KMS-11 (cell line): ENCODE data around the gene ITGA4.

Experiments used
- H2AFZ ChIP-seq: fragments of 200-600 bp; sonication (generic); 2 replicates; pipeline ENCODE4 v1.6.1; 2016; ENCODE audit warnings: antibody characterized with exemption, mixed run types, low read depth
- H3K27ac ChIP-seq: fragments of 200-600 bp; sonication (generic); 2 replicates; pipeline ENCODE4 v1.6.1; 2016; ENCODE audit warnings: mild to moderate bottlenecking, mixed run types
- H3K27me3 ChIP-seq: fragments of 200-600 bp; sonication (generic); 2 replicates; pipeline ENCODE4 v1.6.1; 2017; ENCODE audit warnings: mild to moderate bottlenecking, low read depth, mixed run types, moderate library complexity; ENCODE audit not compliant: insufficient read depth
- H3K36me3 ChIP-seq: fragments of 200-600 bp; sonication (generic); 2 replicates; pipeline ENCODE4 v1.6.1; 2017; ENCODE audit warnings: mild to moderate bottlenecking, mixed run types; ENCODE audit not compliant: insufficient read depth
- H3K4me1 ChIP-seq: fragments of 200-600 bp; sonication (generic); 2 replicates; pipeline ENCODE4 v1.6.1; 2016; ENCODE audit warnings: mild to moderate bottlenecking, low read depth, mixed run types; ENCODE audit not compliant: poor library complexity, severe bottlenecking
- H3K4me2 ChIP-seq: fragments of 200-600 bp; sonication (generic); 2 replicates; pipeline ENCODE4 v1.7.0; 2016; ENCODE audit warnings: mild to moderate bottlenecking, mixed run types
- H3K4me3 ChIP-seq: fragments of 200-600 bp; sonication (generic); IDR thresholded peaks from 2 replicates; pipeline ENCODE4 v1.6.1; 2017; ENCODE audit warnings: low read depth, low read length, mixed read lengths; ENCODE audit not compliant: insufficient read depth
- H3K79me2 ChIP-seq: fragments of 200-600 bp; sonication (generic); 2 replicates; pipeline ENCODE4 v1.6.1; 2016; ENCODE audit warnings: low read depth, mixed run types; ENCODE audit not compliant: insufficient read depth
- H3K9ac ChIP-seq: fragments of 200-600 bp; sonication (generic); 2 replicates; pipeline ENCODE4 v1.6.1; 2016; ENCODE audit warnings: mild to moderate bottlenecking, mixed run types
- H4K20me1 ChIP-seq: fragments of 200-600 bp; sonication (generic); 2 replicates; pipeline ENCODE4 v1.6.1; 2016; ENCODE audit warnings: mild to moderate bottlenecking, mixed run types; ENCODE audit not compliant: insufficient read depth
- TF ChIP-seq, protein P1 (sequence below): fragments of 200-600 bp; sonication (generic); conservative IDR thresholded peaks from 2 replicates; pipeline ENCODE4 v1.6.1; 2017; ENCODE audit warnings: low read depth, mild to moderate bottlenecking, antibody characterized with exemption, low read length, moderate library complexity, mixed read lengths

Gene ITGA4

DNA sequence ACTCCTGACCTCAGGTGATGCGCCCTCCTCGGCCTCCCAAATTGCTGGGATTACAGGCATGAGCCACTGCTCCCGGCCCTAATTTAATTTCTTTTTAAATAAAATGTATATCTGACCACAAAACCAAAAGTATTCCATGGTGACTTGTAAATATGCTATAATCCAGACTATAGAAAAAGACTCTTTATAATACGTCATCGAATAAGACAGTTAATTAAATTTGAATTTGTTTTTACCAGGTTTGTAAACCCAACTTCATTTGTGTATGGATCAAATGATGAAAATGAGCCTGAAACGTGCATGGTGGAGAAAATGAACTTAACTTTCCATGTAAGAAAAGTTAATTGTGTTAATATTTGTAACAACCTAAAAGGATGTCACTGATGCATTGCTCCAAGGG lies 69.9 kb downstream of the ITGA4 start:
- TF ChIP-seq, protein P1, sequence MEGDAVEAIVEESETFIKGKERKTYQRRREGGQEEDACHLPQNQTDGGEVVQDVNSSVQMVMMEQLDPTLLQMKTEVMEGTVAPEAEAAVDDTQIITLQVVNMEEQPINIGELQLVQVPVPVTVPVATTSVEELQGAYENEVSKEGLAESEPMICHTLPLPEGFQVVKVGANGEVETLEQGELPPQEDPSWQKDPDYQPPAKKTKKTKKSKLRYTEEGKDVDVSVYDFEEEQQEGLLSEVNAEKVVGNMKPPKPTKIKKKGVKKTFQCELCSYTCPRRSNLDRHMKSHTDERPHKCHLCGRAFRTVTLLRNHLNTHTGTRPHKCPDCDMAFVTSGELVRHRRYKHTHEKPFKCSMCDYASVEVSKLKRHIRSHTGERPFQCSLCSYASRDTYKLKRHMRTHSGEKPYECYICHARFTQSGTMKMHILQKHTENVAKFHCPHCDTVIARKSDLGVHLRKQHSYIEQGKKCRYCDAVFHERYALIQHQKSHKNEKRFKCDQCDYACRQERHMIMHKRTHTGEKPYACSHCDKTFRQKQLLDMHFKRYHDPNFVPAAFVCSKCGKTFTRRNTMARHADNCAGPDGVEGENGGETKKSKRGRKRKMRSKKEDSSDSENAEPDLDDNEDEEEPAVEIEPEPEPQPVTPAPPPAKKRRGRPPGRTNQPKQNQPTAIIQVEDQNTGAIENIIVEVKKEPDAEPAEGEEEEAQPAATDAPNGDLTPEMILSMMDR = no peak
- no peaks in the 10 kb centered on the region for H3K36me3 ChIP-seq
- no peak overlapping the region for H3K9ac ChIP-seq
- no peak overlapping the region for H3K4me3 ChIP-seq
- no peak overlapping the region for H3K27ac ChIP-seq
- no peak overlapping the region for H2AFZ ChIP-seq
- H4K20me1 ChIP-seq = no peaks in the 10 kb centered on the region
- no peaks in the 10 kb centered on the region for H3K79me2 ChIP-seq
- no peaks in the 10 kb centered on the region for H3K27me3 ChIP-seq
- H3K4me1 ChIP-seq = no peaks in the 10 kb centered on the region
- H3K4me2 ChIP-seq = no peak overlapping the region

DNA sequence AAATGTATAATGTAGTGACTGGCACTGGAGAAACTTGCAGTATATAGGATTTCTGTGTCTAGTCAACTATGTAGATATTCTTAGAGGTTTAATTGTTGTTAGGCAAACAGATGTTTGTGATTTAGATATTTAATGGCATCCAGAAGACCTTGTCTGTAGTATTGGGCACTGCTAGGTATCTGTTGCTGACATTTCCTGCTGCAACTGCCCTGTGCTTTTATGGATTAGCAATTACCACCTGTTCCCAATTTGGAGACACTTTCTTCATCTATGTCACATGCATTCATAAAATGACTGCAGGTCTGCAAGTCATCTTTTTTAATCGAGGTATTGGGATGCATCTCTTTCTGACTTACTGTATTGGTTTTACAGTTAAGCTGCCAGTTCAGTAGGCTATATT lies 71.3 kb downstream of the ITGA4 start:
- no peak overlapping the region for H3K4me2 ChIP-seq
- H3K4me1 ChIP-seq = no peaks in the 10 kb centered on the region
- no peaks in the 10 kb centered on the region for H3K27me3 ChIP-seq
- no peak overlapping the region for H3K4me3 ChIP-seq
- no peaks in the 10 kb centered on the region for H3K36me3 ChIP-seq
- no peaks in the 10 kb centered on the region for H3K79me2 ChIP-seq
- H3K27ac ChIP-seq = no peak overlapping the region
- TF ChIP-seq, protein P1 = no peak
- H4K20me1 ChIP-seq = no peaks in the 10 kb centered on the region
- H3K9ac ChIP-seq = no peak overlapping the region
- no peak overlapping the region for H2AFZ ChIP-seq

DNA sequence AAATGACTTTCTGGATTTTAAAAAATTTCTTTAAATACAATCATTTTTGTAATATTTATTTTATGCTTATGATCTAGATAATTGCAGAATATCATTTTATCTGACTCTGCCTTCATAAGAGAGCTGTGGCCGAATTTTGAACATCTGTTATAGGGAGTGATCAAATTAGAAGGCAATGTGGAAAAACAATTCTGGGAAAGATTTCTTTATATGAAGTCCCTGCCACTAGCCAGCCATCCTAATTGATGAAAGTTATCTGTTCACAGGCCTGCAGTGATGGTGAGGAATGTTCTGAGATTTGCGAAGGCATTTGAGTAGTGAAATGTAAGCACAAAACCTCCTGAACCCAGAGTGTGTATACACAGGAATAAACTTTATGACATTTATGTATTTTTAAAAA lies 79.5 kb downstream of the ITGA4 start:
- TF ChIP-seq, protein P1 = no peak

DNA sequence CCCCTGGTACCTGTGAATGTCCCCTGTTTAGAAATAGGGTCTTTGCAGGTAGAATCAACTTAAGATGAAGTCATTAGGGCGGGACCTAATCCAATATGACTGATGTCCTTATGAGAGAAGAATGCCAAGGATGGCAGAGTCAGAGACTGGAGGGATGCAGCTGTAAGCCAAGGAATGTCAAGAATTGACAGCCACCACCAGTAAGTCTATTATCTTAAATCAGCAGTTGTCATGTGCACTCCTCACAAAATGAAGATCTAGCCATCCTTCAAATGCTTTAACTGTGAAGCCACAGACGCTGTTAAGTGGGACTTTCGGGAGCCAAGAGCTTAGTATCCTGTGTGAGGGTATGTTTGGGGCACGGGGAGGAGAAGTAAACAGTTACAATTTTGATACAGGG lies 83.2 kb downstream of the ITGA4 start:
- H3K27me3 ChIP-seq = no peaks in the 10 kb centered on the region
- H3K4me1 ChIP-seq = no peaks in the 10 kb centered on the region
- TF ChIP-seq, protein P1 = no peak
- H3K4me2 ChIP-seq = no peak overlapping the region
- H4K20me1 ChIP-seq = no peaks in the 10 kb centered on the region
- H3K27ac ChIP-seq = no peak overlapping the region
- no peak overlapping the region for H2AFZ ChIP-seq
- H3K36me3 ChIP-seq = no peaks in the 10 kb centered on the region
- no peak overlapping the region for H3K4me3 ChIP-seq
- H3K9ac ChIP-seq = no peak overlapping the region
- H3K79me2 ChIP-seq = no peaks in the 10 kb centered on the region

More for the DNA sequence above, 79.5 kb downstream of the ITGA4 start:
- H3K27ac ChIP-seq = no peak overlapping the region
- H4K20me1 ChIP-seq = no peaks in the 10 kb centered on the region
- no peaks in the 10 kb centered on the region for H3K36me3 ChIP-seq
- H3K4me3 ChIP-seq = no peak overlapping the region
- H3K4me1 ChIP-seq = no peaks in the 10 kb centered on the region
- H3K9ac ChIP-seq = no peak overlapping the region
- H3K79me2 ChIP-seq = no peaks in the 10 kb centered on the region
- H2AFZ ChIP-seq = no peak overlapping the region
- H3K27me3 ChIP-seq = no peaks in the 10 kb centered on the region
- no peak overlapping the region for H3K4me2 ChIP-seq
